T-helper 9 cell (primary cell): Measurements from ENCODE around the gene RPS18.
"Not testable (repeated sequence)": the region's sequence is repeated elsewhere in the genome, so short reads cannot be mapped to it uniquely, and the experiment has no call there.

Experiments
- DNase-seq: peaks from one replicate; pipeline ENCODE4 v3.0.0-alpha.2; 2020
- total RNA-seq, 2 donors: gene quantifications; one replicate each; lab custom pipeline; 2026; lab: John Stamatoyannopoulos, UW

Gene RPS18
- 1,940 to 2,378 reads per million in 2 donors for total RNA-seq

DNA sequence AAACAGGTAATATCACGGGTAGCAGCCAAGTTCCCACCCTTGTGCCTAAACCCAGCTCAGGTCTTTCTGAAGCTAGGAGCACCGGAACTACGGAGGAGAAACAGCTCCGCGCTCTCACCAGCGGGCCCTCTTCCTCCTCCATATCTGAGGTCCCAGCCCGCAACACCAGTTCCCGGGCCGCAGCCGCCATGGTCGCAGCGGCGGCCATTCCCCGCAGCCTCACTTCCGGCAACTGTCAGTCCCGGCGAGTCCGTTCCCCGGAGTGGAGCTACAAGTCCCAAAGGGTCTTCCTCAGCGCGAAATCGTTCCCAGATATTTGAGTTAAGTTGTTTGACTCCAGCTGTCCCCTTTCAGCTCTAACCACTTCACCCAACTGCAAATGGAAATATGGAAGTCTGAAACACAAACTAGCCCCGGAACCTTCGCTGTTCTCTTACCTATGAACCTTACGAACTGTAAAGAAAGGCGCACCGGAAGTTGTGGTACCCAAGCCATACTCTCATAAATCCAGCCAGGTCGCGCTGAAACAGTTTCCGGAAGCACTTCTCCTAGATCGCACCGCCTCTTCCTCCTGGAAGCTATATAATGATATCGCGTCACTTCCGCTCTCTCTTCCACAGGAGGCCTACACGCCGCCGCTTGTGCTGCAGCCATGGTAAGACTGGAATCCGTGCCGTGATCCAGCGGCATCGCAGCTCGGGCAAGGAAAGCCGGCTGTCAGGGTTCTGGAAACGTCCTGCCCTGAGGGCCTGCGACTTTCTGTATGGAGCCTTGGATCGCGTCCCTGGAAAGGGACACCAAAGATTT lies at the start of gene RPS18, which contains the start of gene VPS52:
TSS of gene RPS18 (plus strand) at position 608 of the 807 bp plus-strand sequence. CDS start at position 653, 45 bp downstream.
TSS of gene VPS52 (minus strand) at position 409 of the 807 bp plus-strand sequence. CDS start at position 208, 201 bp downstream.
- peak; percentile 82 for DNase-seq

GRCh38 chr6:33226503-33227120 lies 45.3 kb upstream of the RPS18 start:
- not testable (repeated sequence) for DNase-seq

GRCh38 chr6:33235221-33235634 lies 36.6 kb upstream of the RPS18 start:
- no peak for DNase-seq

GRCh38 chr6:33236328-33236727 lies 35.5 kb upstream of the RPS18 start:
- DNase-seq, result no peak

DNA sequence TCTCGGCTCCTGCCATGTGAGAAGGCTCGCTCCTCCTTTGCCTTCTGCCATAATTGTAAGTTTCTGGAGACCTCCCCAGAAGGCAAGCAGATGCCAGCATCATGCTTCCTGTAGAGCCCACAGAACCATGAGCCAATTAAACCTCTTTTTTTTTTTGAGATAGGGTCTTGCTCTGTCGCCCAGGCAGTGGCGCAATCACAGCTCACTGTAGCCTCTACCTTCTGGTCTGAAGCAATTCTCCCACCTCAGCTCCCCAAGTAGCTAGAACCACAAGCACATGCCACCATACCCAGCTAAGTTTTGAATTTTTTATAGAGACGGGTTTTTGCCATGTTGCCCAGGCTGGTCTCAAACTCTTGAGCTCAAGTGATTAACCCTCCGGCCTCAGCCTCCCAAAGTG lies 35.0 kb upstream of the RPS18 start:
- DNase-seq, result no peak

DNA sequence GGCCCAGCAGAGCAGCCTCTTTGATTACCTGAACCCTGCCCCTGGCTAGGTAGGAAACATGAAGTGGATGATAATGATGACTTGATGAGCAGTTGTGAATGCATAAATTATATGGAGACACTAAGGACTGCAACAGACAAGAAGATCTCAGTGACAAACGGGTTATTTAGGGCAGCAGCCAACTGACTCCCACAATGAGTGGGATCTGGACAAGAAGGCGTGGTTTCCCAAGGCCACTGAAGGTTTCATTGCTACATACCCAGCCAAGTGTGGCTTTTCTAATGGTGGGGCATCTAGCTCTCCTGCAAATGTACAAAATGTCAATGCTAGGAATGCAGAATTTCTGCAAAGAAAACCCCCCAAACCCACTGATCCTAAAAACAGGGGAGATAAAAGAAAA lies 34.1 kb upstream of the RPS18 start:
- DNase-seq, result no peak

DNA sequence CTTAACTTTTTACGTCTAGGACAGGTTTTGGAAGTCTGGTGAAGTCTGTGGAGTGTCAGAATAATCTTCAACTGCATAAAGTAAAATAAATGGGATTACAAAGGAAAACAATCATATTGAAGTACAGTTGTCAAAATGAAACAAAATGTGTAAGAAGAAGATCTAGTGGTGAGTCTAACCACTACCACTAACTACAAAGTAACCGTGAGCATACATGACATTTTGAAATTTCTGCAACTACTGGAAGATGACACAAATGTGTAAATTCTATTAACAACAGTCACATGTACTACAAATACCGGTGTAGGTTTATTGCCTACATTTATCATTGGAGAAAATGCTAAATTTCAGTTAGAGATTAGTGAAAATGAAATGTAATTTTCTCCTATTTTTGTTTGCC lies 29.9 kb upstream of the RPS18 start:
- no peak for DNase-seq

GRCh38 chr6:33243476-33243875 lies 28.4 kb upstream of the RPS18 start:
- DNase-seq, result no peak

- peak; percentile 88 for DNase-seq
Measured at GRCh38 chr6:33247977-33248642, 23.8 kb upstream of the RPS18 start.

GRCh38 chr6:33248643-33248931 lies 23.3 kb upstream of the RPS18 start:
- no peak for DNase-seq

DNA sequence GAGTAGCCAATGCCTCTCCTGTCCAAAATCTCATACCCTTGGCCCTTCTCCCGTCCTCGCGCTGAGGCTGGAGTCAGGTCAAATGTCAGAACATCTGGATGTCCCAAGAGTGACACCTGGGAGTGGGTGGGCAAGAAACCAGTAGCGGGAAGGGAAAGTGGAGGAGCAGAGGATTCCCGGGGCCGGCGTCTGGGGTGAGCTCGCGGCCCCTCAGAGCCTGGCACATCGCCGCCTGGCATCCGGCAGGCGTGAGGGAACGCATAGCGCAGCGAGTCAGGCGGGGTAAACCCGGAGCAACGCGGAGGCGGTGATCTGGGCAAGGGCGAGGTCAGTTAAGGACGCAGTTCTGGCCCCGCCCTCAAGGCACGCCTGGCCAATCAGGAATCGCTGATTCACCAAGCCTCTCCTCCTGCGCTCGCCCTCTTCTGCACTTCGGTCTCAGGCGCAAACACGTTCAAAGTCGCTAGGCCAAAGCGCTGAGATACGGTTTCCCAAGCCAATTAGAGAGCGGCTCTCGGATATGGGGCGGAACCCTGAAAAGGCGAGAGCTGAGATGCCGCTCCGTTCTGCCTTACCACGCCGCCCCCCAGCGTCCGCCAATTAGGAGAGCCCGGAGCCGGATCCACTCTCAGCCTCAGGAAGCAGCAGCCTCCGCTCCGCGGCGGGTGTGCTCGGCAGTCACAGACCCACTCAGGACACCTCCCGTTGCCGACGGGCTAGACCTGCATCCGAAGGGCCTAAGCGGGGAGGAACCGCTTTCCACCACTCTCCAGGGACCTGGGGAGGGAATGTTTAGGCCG lies 22.7 kb upstream of the RPS18 start:
- peak; percentile 87 for DNase-seq

GRCh38 chr6:33249732-33250630 lies 21.9 kb upstream of the RPS18 start:
- no peak for DNase-seq

GRCh38 chr6:33250731-33251130 lies 21.1 kb upstream of the RPS18 start:
- no peak for DNase-seq

DNA sequence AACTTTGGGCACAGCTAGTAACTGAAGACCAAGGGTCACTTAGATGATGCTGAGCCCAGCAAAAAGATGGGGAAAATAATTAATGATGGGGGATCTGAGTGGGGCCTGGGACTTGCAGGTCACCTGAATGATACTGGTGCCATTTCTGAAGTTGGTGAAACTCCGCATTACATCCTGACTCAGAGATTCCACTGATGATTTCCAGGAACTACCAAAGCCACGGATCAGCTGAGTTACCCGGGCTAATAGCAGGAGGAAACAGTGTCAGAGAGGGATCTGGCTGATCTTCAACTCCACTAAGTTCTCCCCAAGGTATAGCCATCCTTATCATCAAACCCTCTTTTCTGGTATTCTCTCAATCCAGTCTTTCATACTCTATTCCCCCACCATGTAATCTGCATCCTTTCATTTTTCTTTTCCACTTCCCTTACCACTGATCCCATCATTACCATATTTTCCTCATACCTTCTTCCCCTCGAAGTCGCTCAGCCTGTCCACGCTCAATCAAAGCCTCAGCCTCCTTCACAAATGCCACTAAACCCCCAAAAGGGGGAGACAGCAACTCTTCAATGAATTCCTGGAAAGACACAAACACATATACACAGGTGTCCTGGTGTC lies 20.4 kb upstream of the RPS18 start:
- DNase-seq, result no peak

GRCh38 chr6:33252759-33253158 lies 19.1 kb upstream of the RPS18 start:
- DNase-seq, result no peak

GRCh38 chr6:33254591-33254990 lies 17.3 kb upstream of the RPS18 start:
- no peak for DNase-seq

DNA sequence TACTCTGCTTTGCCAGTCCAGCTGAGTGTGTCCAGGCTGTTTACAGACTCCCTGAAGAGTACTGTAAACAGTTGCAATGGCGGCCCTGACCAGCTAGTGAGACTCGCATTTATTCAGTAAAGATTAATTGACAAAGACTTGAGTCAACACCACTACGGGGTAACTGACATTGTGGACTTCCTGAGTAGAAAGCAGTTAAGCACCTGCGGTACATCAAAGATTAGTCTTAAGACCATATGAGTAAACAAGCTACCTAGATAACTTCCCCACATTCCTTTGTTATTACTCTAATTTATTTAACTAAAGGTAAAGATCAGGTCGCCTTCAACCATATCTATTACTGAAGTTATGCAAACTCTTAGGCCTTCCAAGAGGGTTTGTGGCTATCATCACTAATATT lies 12.8 kb upstream of the RPS18 start:
- no peak for DNase-seq

GRCh38 chr6:33262490-33262889 lies 9.4 kb upstream of the RPS18 start:
- DNase-seq, result not testable (repeated sequence)

DNA sequence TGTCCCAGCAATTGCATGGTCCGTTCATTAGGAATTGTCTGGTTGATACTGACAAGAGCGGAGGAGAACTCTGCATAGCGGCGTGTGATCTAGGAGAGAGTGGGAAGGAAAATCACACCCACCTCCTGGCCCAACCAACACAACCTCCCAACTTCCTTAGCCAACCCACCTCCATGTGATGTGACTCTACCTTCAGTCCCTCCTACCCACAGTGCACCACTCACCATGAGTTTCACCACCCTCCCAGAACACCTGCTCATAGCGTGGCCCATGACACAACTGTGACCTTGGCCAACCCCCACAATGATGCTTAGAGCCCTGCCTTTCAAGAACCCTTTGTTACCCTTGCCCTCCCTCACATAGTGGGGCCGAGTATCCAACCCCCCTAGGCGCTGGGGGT lies 7.9 kb upstream of the RPS18 start:
- DNase-seq, result no peak

DNA sequence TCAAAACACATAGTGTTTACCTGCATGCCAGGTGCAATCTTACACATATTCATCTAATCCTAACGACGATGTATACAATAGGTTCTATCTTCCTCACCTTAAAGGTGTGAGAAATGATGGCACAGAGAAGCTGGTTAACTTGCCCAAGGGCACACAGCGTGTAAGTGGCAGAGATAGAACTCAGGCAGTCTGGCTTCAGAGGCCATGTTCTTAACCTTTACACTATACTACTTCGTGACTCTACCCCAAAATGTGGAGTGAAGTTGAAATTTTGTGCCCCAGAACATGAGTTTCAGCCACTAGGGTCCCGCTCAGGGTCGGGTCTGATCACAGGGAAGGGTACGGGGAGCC lies 783 bp upstream of the RPS18 start:
- DNase-seq, result no peak
